Esophagus squamous epithelium (tissue), 4 donors: ENCODE results near the gene KIZ.

ENCODE experiments used
- CTCF ChIP-seq, 6 experiments: fragments of 450-650 bp in 4 of 6; fragments of 200-600 bp in 2 of 6; sonication (generic) in 2 of 6; IDR thresholded peaks; one replicate each; pipeline ENCODE4 v1.5.1; 2016 to 2019; ENCODE audit warnings: antibody characterized with exemption in 6 of 6, mild to moderate bottlenecking in 4 of 6, moderate library complexity in 4 of 6
- POLR2A ChIP-seq, 4 donors: fragments of 450-650 bp; IDR thresholded peaks; one replicate each; pipeline ENCODE4 v1.6.1; 2017; ENCODE audit warnings: antibody characterized with exemption in 4 of 4, mild to moderate bottlenecking in 4 of 4, moderate library complexity in 3 of 4

GRCh38 chr20:21291026-21291425 is 165.1 kb downstream of the KIZ start:
- no peak for TF ChIP-seq CTCF (IDR thresholded peaks at IDR 0.05)
- no peak for TF ChIP-seq POLR2A (IDR thresholded peaks at IDR 0.05)
